PC-9 (cell line): ENCODE measurements around the gene OLFML2A. TPM values are rescaled to one million over a fixed set of nuclear protein-coding genes. Genes with fewer than 3 reads are reported as not detected.
A peak's percentile ranks its signal among the peaks of the same experiment; 100 is the strongest.

Source experiments
- BruUV-seq: library from RNA; stranded (reverse); fragments of 400-500 nt; replicated peaks from 2 replicates; lab custom pipeline; 2021; lab: Mats Ljungman, UMichigan
- CTCF ChIA-PET: fragments of 300-600 bp; sonication (Branson Sonifier 250); formaldehyde crosslinking; loops from one replicate; lab custom pipeline; 2022; ENCODE audit warnings: antibody characterized with exemption; lab: Charles Lee
- POLR2A ChIA-PET: fragments of 300-600 bp; sonication (Branson Sonifier 250); formaldehyde crosslinking; loops from one replicate; lab custom pipeline; 2022; ENCODE audit warnings: antibody characterized with exemption; ENCODE audit not compliant: unreplicated experiment; lab: Charles Lee
- DNase-seq, 2 experiments: peaks; one replicate each; pipeline versions ENCODE4 v3.0.0 to v3.0.0-alpha.2; 2015 to 2022; ENCODE audit warnings: mixed read lengths in 1 of 2
- H2AFZ ChIP-seq: fragments of 200-600 bp; sonication (generic); 2 replicates; pipeline ENCODE4 v1.8.1; 2017; ENCODE audit warnings: antibody characterized with exemption
- H3F3A ChIP-seq: fragments of 200-600 bp; sonication (generic); 2 replicates; pipeline ENCODE4 v1.8.1; 2017; ENCODE audit warnings: antibody characterized with exemption, mild to moderate bottlenecking, low read depth; ENCODE audit not compliant: insufficient read depth
- H3K27ac ChIP-seq: fragments of 200-600 bp; sonication (generic); 2 replicates; pipeline ENCODE4 v1.6.1; 2016; ENCODE audit warnings: mixed run types
- H3K27me3 ChIP-seq: fragments of 200-600 bp; sonication (generic); 2 replicates; pipeline ENCODE4 v1.6.1; 2016; ENCODE audit warnings: low read depth, mixed run types; ENCODE audit not compliant: insufficient read depth
- H3K36me3 ChIP-seq: fragments of 200-600 bp; sonication (generic); 2 replicates; pipeline ENCODE4 v1.6.1; 2016; ENCODE audit warnings: low read depth, mixed run types
- H3K4me1 ChIP-seq: fragments of 200-600 bp; sonication (generic); replicated peaks from 2 replicates; pipeline ENCODE4 v1.6.1; 2016; ENCODE audit warnings: mixed run types; ENCODE audit not compliant: insufficient read depth
- H3K4me2 ChIP-seq: fragments of 200-600 bp; sonication (generic); 2 replicates; pipeline ENCODE4 v1.6.1; 2017; ENCODE audit warnings: mixed run types
- H3K4me3 ChIP-seq: fragments of 200-600 bp; sonication (generic); 2 replicates; pipeline ENCODE4 v1.6.1; 2016; ENCODE audit warnings: mixed run types
- H3K79me2 ChIP-seq: fragments of 200-600 bp; sonication (generic); 2 replicates; pipeline ENCODE4 v1.6.1; 2017; ENCODE audit warnings: low read depth, mixed run types
- H3K9me2 ChIP-seq: fragments of 200-600 bp; sonication (generic); 2 replicates; pipeline ENCODE4 v1.8.1; 2017; ENCODE audit warnings: mild to moderate bottlenecking; ENCODE audit not compliant: insufficient read depth
- H3K9me3 ChIP-seq: fragments of 200-600 bp; sonication (generic); 2 replicates; pipeline ENCODE4 v1.8.1; 2016; ENCODE audit warnings: low read depth; ENCODE audit not compliant: insufficient read depth
- H4K20me1 ChIP-seq: fragments of 200-600 bp; sonication (generic); 2 replicates; pipeline ENCODE4 v1.8.1; 2017; ENCODE audit not compliant: insufficient read depth
- CTCF ChIP-seq: fragments of 200-600 bp; sonication (generic); conservative IDR thresholded peaks from 2 replicates; pipeline ENCODE4 v1.6.1; 2017; ENCODE audit warnings: mixed run types, antibody characterized with exemption, mild to moderate bottlenecking, moderate library complexity
- EZH2 ChIP-seq: fragments of 200-600 bp; sonication (generic); IDR thresholded peaks from 2 replicates; pipeline ENCODE4 v1.8.0; 2017; ENCODE audit warnings: antibody characterized with exemption, low read depth
- intact Hi-C: fragments of 100-400 bp; cut with micrococcal nuclease; formaldehyde crosslinking; loops from one replicate; pipeline ENCODE4 v1.10.0; 2022; ENCODE audit not compliant: unreplicated experiment
- total RNA-seq: library from RNA; stranded (reverse); gene quantifications from 2 replicates; pipeline ENCODE4 v1.2.3, GENCODE V29; 2021

OLFML2A gene
- total RNA-seq, 1 experiment from 2014 or later = 5.7 TPM

GRCh38 chr9:124852829-124853531, 76.0 kb downstream of the OLFML2A start, which contains the start of gene WDR38:
WDR38 (plus strand) TSS chr9:124853460; CDS start chr9:124853532, 72 bp downstream.
- H3K27ac ChIP-seq = no peak within 1 kb of the TSS
- H2AFZ ChIP-seq = peak within 1 kb of the TSS; percentile 79
- peak; percentile 66 to 82 for DNase-seq
- TF ChIP-seq CTCF (peak; percentile 99), EZH2 (no peak)
- peak within 1 kb of the TSS; percentile 63 for H3K4me3 ChIP-seq
- H3K9me3 ChIP-seq = no peaks in the 10 kb centered on the region
- POLR2A ChIA-PET = interaction anchor here (0.5 to 1.2 kb wide), 6 partner anchors 34 to 1897 kb away, joined by 3 to 11 read pairs (median 6); partner anchors contain the start of gene NR6A1
- peaks cover 47% of the 10 kb centered on the region for H3F3A ChIP-seq
- BruUV-seq = no TSS peak
- no peaks in the 10 kb centered on the region for H3K27me3 ChIP-seq
- H4K20me1 ChIP-seq = peaks cover 20% of the 10 kb centered on the region
- CTCF ChIA-PET = interaction anchor here (0.5 to 6.7 kb wide), 23 partner anchors 8 to 408 kb away, joined by 3 to 159 read pairs (median 4); partner anchors contain the start of genes ARPC5L, NR6A1, OLFML2A and RPL35
- 0 out of 2 replicates have a peak, but pooled peaks cover 7% of the 10 kb centered on the region for H3K4me1 ChIP-seq
- H3K9me2 ChIP-seq = no peaks in the 10 kb centered on the region
- peak within 1 kb of the TSS; percentile 93 for H3K4me2 ChIP-seq
- no peaks in the 10 kb centered on the region for H3K79me2 ChIP-seq
- H3K36me3 ChIP-seq = 0 out of 2 replicates have a peak, but pooled peaks cover 2% of the 10 kb centered on the region
- intact Hi-C loops = loop anchor here (1.0 to 2.0 kb wide), 4 partner anchors 34 to 141 kb away; no protein-coding TSS in a partner anchor

GRCh38 chr9:124853605-124854143, 76.7 kb downstream of the OLFML2A start:
- DNase-seq = no peak
- H3K4me1 ChIP-seq = 0 out of 2 replicates have a peak, but pooled peaks cover 13% of the 10 kb centered on the region
- no TSS peak for BruUV-seq
- H3K9me2 ChIP-seq = no peaks in the 10 kb centered on the region
- POLR2A ChIA-PET = interaction anchor here (0.5 to 1.0 kb wide), 3 partner anchors 82 to 305 kb away, joined by 7 to 11 read pairs (median 7); partner anchors contain the start of gene NR6A1
- H4K20me1 ChIP-seq = peaks cover 27% of the 10 kb centered on the region
- peaks cover 54% of the 10 kb centered on the region for H3F3A ChIP-seq
- H3K4me2 ChIP-seq = peak overlapping the region; percentile 93
- H3K27me3 ChIP-seq = no peaks in the 10 kb centered on the region
- H3K9me3 ChIP-seq = no peaks in the 10 kb centered on the region
- peaks cover 2% of the 10 kb centered on the region for H3K79me2 ChIP-seq
- H3K4me3 ChIP-seq = peak overlapping the region; percentile 63; the same call in 1 of the 2 replicates
- peaks cover 7% of the 10 kb centered on the region for H3K36me3 ChIP-seq
- H2AFZ ChIP-seq = peak overlapping the region; percentile 79
- no peak overlapping the region for H3K27ac ChIP-seq
- CTCF ChIA-PET = interaction anchor here (0.5 to 6.7 kb wide), 11 partner anchors 9 to 407 kb away, joined by 3 to 159 read pairs (median 4); partner anchors contain the start of genes ARPC5L, NR6A1, OLFML2A and RPL35
- intact Hi-C loops = loop anchor here (2.0 kb wide), 2 partner anchors 35 to 41 kb away; no protein-coding TSS in a partner anchor
- TF ChIP-seq CTCF (no peak), EZH2 (no peak)

- ChIA-PET CTCF (interaction anchor here (1.0 to 6.7 kb wide), 3 partner anchors 59 to 87 kb away, joined by 3 to 159 read pairs (median 4); partner anchors contain the start of genes NR6A1 and OLFML2A), POLR2A (interaction anchor here (0.5 to 1.0 kb wide), 2 partner anchors 43 to 302 kb away, joined by 7 to 10 read pairs; no protein-coding TSS in a partner anchor)
- peaks cover 7% of the 10 kb centered on the region for H3K79me2 ChIP-seq
- H3K27ac ChIP-seq = no peak overlapping the region
- peaks cover 12% of the 10 kb centered on the region for H3K36me3 ChIP-seq
- H3K27me3 ChIP-seq = no peaks in the 10 kb centered on the region
- no peak overlapping the region for H2AFZ ChIP-seq
- H3K9me3 ChIP-seq = no peaks in the 10 kb centered on the region
- H3K4me3 ChIP-seq = no peak overlapping the region
- no peak overlapping the region for H3K4me2 ChIP-seq
- no TSS peak for BruUV-seq
- TF ChIP-seq CTCF (no peak), EZH2 (no peak)
- peaks cover 59% of the 10 kb centered on the region for H3F3A ChIP-seq
- H3K9me2 ChIP-seq = no peaks in the 10 kb centered on the region
- intact Hi-C loops = no loop called here
- DNase-seq = no peak
- peaks cover 32% of the 10 kb centered on the region for H4K20me1 ChIP-seq
- H3K4me1 ChIP-seq = peaks cover 16% of the 10 kb centered on the region
These were observed 77.2 kb downstream of the OLFML2A start for GRCh38 chr9:124854161-124854560.
